Tibial nerve (tissue), 4 donors: ENCODE measurements around the gene FBXO15. TPM values are rescaled to one million over a fixed set of nuclear protein-coding genes. Genes with fewer than 3 reads are reported as not detected.

Experiments used
- DNase-seq, 2 donors: peaks; one replicate each; pipeline ENCODE4 v3.0.0-alpha.2; 2019; ENCODE audit warnings: low spot score in 2 of 2
- H3K27ac ChIP-seq, 4 donors: fragments of 200-600 bp; sonication (generic) in 3 of 4; one replicate each; pipeline ENCODE4 v1.5.1; 2017 to 2019; ENCODE audit warnings: mild to moderate bottlenecking in 1 of 4
- H3K27me3 ChIP-seq, 2 donors: fragments of 200-600 bp; sonication (generic) in 1 of 2; one replicate each; pipeline versions ENCODE4 v1.5.1 to v1.6.0; 2017 to 2019
- H3K36me3 ChIP-seq, 3 donors: fragments of 200-600 bp; sonication (generic); one replicate each; pipeline ENCODE4 v1.5.1; 2018 to 2019
- H3K4me1 ChIP-seq, 4 donors: fragments of 200-600 bp; sonication (generic) in 3 of 4; one replicate each; pipeline ENCODE4 v1.5.1; 2017 to 2019
- H3K4me3 ChIP-seq, 4 donors: fragments of 200-600 bp; sonication (generic) in 3 of 4; one replicate each; pipeline ENCODE4 v1.5.1; 2017 to 2019; ENCODE audit warnings: mild to moderate bottlenecking in 1 of 4, moderate library complexity in 1 of 4
- H3K9me3 ChIP-seq, 4 donors: fragments of 200-600 bp; sonication (generic) in 3 of 4; one replicate each; pipeline ENCODE4 v1.5.1; 2017 to 2019
- EP300 ChIP-seq, 2 donors: sonication (generic); formaldehyde crosslinking; IDR thresholded peaks; one replicate each; pipeline ENCODE4 v1.6.1; 2017; ENCODE audit warnings: antibody characterized with exemption in 2 of 2, mild to moderate bottlenecking in 1 of 2
- POLR2A ChIP-seq, 2 donors: fragments of 450-650 bp; IDR thresholded peaks; one replicate each; pipeline ENCODE4 v1.6.1; 2017; ENCODE audit warnings: antibody characterized with exemption in 2 of 2, mild to moderate bottlenecking in 2 of 2, moderate library complexity in 2 of 2
- WGBS, 2 donors: methylation state at CpG; one replicate each; pipeline ENCODE4 v1.1.5; 2018; 5-methylcytosine and 5-hydroxymethylcytosine counted together
- total RNA-seq, 4 donors: library from RNA; depleted of rRNA; stranded (reverse); fragments of >200 nt; gene quantifications; one replicate each; pipeline ENCODE4 v1.1.0, GENCODE V29; 2016
- TF ChIP-seq, protein P1 (sequence below), 5 experiments: fragments of 200-600 bp in 3 of 5; fragments of 450-650 bp in 2 of 5; sonication (generic) in 3 of 5; IDR thresholded peaks; one replicate each; pipeline ENCODE4 v1.5.1; 2016 to 2019; ENCODE audit warnings: antibody characterized with exemption in 5 of 5, mild to moderate bottlenecking in 3 of 5, moderate library complexity in 2 of 5

The FBXO15 gene
- total RNA-seq, 4 donors from 2014 or later, result 1.0 to 4.4 (median 1.4) TPM

DNA sequence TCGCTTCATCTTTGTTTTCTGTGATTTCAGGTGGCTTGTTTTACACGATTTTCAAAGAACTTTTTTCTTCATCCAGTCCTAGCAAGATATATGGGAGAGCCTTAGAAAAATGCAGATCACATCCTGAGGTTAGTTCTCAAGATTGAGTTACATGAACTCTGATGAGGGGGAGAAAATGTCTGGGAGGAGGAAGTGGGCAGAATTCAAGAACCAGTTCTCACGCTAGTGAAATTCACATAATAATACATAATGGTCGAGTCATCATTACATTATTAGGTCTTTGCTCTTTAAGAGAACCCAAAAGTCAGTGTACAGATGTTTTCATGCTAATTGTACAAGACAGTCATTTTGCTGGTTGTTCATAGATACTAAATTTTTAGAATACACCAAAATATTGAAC, 7.6 kb upstream of the FBXO15 start:
- H3K36me3 ChIP-seq, result peaks cover 2 to 85% (median 8%) of the 10 kb centered on the region in 3 donors
- no peak for DNase-seq
- peaks cover 0 to 32% (median under 1%) of the 10 kb centered on the region in 4 donors for H3K4me1 ChIP-seq
- WGBS, 2 donors, result 84 to 85% methylated on average over 4 of the region's 4 CpGs
- no peak overlapping the region for H3K4me3 ChIP-seq
- TF ChIP-seq POLR2A (IDR thresholded peaks at IDR 0.05) (no peak), EP300 (IDR thresholded peaks at IDR 0.05) (no peak)
- TF ChIP-seq, protein P1, sequence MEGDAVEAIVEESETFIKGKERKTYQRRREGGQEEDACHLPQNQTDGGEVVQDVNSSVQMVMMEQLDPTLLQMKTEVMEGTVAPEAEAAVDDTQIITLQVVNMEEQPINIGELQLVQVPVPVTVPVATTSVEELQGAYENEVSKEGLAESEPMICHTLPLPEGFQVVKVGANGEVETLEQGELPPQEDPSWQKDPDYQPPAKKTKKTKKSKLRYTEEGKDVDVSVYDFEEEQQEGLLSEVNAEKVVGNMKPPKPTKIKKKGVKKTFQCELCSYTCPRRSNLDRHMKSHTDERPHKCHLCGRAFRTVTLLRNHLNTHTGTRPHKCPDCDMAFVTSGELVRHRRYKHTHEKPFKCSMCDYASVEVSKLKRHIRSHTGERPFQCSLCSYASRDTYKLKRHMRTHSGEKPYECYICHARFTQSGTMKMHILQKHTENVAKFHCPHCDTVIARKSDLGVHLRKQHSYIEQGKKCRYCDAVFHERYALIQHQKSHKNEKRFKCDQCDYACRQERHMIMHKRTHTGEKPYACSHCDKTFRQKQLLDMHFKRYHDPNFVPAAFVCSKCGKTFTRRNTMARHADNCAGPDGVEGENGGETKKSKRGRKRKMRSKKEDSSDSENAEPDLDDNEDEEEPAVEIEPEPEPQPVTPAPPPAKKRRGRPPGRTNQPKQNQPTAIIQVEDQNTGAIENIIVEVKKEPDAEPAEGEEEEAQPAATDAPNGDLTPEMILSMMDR (IDR thresholded peaks at IDR 0.05), result no peak
- no peak overlapping the region for H3K27ac ChIP-seq
- no peaks in the 10 kb centered on the region for H3K27me3 ChIP-seq
- no peaks in the 10 kb centered on the region for H3K9me3 ChIP-seq

DNA sequence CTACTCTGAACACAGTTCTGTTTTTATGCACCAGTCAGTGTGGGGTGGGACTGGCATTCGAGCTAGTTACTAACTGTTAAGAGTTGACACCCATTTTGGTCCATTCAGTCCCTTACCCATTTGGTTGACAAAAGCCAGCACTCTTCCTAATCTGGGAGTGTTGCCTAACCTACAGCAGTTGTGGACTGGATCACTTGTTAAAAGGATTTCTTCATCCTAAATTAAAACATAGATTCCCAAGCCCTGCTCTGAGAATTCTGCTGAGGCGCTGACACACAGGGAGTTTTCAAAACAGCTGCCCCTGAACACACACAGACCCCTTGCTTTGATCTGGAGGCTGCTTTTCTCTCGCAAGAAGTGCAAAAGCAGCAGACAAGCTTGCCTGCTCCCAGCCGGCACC, 7.1 kb upstream of the FBXO15 start:
- 86 to 91% methylated on average over 4 of the region's 4 CpGs for WGBS, 2 donors
- H3K4me1 ChIP-seq, result peaks cover 0 to 38% (median 6%) of the 10 kb centered on the region in 4 donors
- no peak overlapping the region for H3K4me3 ChIP-seq
- H3K27me3 ChIP-seq, result no peaks in the 10 kb centered on the region
- peaks cover 2 to 79% (median 8%) of the 10 kb centered on the region in 3 donors for H3K36me3 ChIP-seq
- TF ChIP-seq, protein P1 (IDR thresholded peaks at IDR 0.05), result no peak
- TF ChIP-seq POLR2A (IDR thresholded peaks at IDR 0.05) (no peak), EP300 (IDR thresholded peaks at IDR 0.05) (no peak)
- H3K27ac ChIP-seq, result no peak overlapping the region
- no peak for DNase-seq
- no peaks in the 10 kb centered on the region for H3K9me3 ChIP-seq

DNA sequence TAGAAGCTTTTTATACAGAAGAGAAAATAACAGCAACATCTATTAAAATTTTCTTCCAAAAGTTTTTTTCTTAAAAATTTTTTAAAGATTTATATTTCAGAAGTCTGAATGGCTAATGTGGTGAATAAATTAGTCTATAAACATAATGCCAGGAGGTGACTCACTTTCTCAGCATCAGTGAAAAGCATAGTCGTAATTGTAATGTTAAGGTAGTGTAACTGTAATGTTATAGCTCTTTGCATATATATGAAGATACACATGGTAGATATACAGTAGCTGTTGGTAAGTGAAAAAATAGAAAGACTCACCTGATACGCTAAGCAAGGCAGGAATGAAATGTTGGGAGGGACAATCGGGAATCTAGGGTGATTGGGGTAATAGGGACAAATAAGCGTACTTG, 6.2 kb upstream of the FBXO15 start:
- no peaks in the 10 kb centered on the region for H3K9me3 ChIP-seq
- peaks cover 0 to 47% (median 9%) of the 10 kb centered on the region in 4 donors for H3K4me1 ChIP-seq
- H3K36me3 ChIP-seq, result peaks cover 2 to 70% (median 8%) of the 10 kb centered on the region in 3 donors
- H3K27me3 ChIP-seq, result no peaks in the 10 kb centered on the region
- 93 to 95% methylated on average over 4 of the region's 4 CpGs for WGBS, 2 donors
- no peak overlapping the region for H3K27ac ChIP-seq
- H3K4me3 ChIP-seq, result no peak overlapping the region
- DNase-seq, result no peak
- no peak for TF ChIP-seq EP300 (IDR thresholded peaks at IDR 0.05)
- TF ChIP-seq POLR2A (IDR thresholded peaks at IDR 0.05), result no peak
- TF ChIP-seq, protein P1 (IDR thresholded peaks at IDR 0.05), result no peak

DNA sequence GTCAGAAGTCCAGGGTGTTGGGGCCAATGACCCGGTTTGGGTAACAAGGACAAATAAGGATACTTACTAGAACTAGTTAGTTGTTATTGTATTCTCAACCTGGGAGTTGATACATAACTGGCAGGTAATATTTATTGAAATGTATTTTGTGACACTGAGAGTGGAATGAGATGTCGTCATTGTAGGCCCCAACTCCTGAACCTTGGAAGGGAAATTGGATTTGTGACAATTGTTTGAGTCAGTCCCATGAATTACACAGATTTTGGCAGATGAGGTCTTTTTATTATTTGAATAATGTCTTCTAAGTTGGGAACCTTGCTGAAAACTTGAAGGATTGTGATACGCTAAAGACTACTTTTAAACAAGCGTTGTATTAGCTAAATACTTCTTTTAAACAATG, 5.7 kb upstream of the FBXO15 start:
- Histone ChIP-seq H3K4me1 (peaks cover 0 to 47% (median 9%) of the 10 kb centered on the region in 4 donors), H3K9me3 (no peaks in the 10 kb centered on the region), H3K27me3 (no peaks in the 10 kb centered on the region), H3K36me3 (peaks cover 2 to 66% (median 8%) of the 10 kb centered on the region in 3 donors), H3K27ac (no peak overlapping the region), H3K4me3 (no peak overlapping the region)
- no peak for DNase-seq
- whole genome bisulfite sequencing, 2 donors, result 86 to 87% methylated on average over 4 of the region's 4 CpGs
- TF ChIP-seq, protein P1 (IDR thresholded peaks at IDR 0.05), result no peak

DNA sequence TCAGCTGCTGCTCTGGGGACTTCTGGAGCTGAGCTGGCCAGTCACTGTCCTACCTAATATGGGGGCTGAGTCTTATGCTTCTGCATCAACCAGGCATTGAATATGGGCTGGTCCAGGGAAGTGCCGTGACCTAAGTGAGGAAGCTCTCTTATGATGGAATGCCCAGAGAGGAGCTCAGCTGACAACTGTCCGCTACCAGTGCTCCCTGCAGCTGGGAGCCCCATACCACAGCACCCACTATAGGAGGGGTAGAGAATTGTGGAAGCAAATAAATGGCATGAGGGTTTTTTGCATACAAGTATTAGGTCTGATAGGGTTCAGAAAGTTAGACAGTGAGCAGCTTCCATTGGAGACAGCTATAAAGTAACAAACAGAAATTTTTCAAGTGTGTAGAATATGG, 5.2 kb upstream of the FBXO15 start:
- Histone ChIP-seq H3K4me1 (peaks cover 0 to 47% (median 9%) of the 10 kb centered on the region in 4 donors), H3K27ac (no peak overlapping the region), H3K4me3 (no peak overlapping the region), H3K27me3 (no peaks in the 10 kb centered on the region), H3K36me3 (peaks cover 2 to 61% (median 8%) of the 10 kb centered on the region in 3 donors), H3K9me3 (no peaks in the 10 kb centered on the region)
- 89 to 91% methylated on average over 2 of the region's 2 CpGs for WGBS, 2 donors
- no peak for DNase-seq
- TF ChIP-seq POLR2A (IDR thresholded peaks at IDR 0.05) (no peak), EP300 (IDR thresholded peaks at IDR 0.05) (no peak)
- TF ChIP-seq, protein P1 (IDR thresholded peaks at IDR 0.05), result no peak
